Body of pancreas (tissue), 4 donors: Measurements from ENCODE around the gene ISYNA1.

Experiments used
- CTCF ChIP-seq, 7 experiments: fragments of 450-650 bp in 4 of 7; fragments of 200-600 bp in 3 of 7; sonication (generic) in 3 of 7; IDR thresholded peaks; one replicate each; pipeline ENCODE4 v1.5.1; 2016 to 2019; ENCODE audit warnings: antibody characterized with exemption in 7 of 7
- POLR2A ChIP-seq, 3 donors: fragments of 450-650 bp; IDR thresholded peaks; one replicate each; pipeline ENCODE4 v1.6.1; 2016; ENCODE audit warnings: antibody characterized with exemption in 3 of 3, mild to moderate bottlenecking in 2 of 3

- TF ChIP-seq CTCF (IDR thresholded peaks at IDR 0.05), result no peak
- TF ChIP-seq POLR2A (IDR thresholded peaks at IDR 0.05), result no peak
These were observed 45.0 kb downstream of the ISYNA1 start for GRCh38 chr19:18392926-18393325.
